ENCODE results near the gene IL16.

Gene IL16

DNA sequence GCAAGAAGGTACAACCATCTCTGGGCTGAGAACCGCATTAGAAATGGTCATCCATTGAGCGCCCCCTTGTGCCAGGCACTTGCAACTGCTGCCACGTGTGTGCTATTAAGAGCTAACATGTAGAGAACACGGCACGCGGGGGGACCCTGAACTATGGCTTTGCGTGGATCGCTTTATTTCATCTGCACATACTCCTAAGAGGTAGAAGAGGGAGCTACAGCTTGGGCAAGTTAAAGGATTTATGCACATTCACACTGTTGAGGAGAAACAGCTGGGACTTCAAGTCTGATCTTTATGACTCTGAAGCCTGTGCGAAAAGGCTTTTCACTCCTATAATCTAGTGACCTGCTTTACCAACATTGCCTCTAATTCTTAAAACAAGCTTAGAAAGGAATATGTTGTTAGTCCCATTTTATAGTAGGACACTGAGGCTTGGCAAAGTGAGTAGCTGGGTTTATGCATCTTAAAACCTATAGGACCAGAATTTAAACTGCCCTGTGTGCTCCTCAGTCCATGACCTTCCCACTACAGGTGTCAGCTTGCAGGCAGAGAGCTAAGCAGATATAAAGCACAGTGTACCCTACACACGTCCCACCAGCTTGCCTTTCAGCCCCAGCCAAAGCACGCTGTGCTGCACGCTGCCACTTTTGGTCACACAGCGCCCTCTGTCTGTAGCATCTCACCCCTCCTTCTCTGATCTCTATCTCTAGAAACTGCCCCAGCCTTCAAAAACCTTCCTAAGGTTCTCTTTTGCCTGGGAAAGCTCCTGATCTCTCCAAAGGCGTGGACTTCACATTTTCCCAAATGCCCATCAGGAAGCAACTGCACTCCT, 69.5 kb downstream of the IL16 start:
- H3K79me2 ChIP-seq (ENCODE audit: insufficient read depth, low read depth) = no peaks in the 10 kb centered on the region
- H3K27me3 ChIP-seq (ENCODE audit: insufficient read depth, low read depth) = no peaks in the 10 kb centered on the region
- no peak overlapping the region for H3K4me3 ChIP-seq (IDR thresholded peaks at IDR 0.05; ENCODE audit: insufficient read depth, low read depth, low read length)
- peak overlapping the region; percentile 64 for H3K27ac ChIP-seq
- H3K4me2 ChIP-seq = peak overlapping the region; percentile 88
- peaks cover 18% of the 10 kb centered on the region for H3K4me1 ChIP-seq (ENCODE audit: low read depth, poor library complexity, severe bottlenecking)
- H3K36me3 ChIP-seq (ENCODE audit: insufficient read depth) = no peaks in the 10 kb centered on the region
- TF ChIP-seq, protein P1, sequence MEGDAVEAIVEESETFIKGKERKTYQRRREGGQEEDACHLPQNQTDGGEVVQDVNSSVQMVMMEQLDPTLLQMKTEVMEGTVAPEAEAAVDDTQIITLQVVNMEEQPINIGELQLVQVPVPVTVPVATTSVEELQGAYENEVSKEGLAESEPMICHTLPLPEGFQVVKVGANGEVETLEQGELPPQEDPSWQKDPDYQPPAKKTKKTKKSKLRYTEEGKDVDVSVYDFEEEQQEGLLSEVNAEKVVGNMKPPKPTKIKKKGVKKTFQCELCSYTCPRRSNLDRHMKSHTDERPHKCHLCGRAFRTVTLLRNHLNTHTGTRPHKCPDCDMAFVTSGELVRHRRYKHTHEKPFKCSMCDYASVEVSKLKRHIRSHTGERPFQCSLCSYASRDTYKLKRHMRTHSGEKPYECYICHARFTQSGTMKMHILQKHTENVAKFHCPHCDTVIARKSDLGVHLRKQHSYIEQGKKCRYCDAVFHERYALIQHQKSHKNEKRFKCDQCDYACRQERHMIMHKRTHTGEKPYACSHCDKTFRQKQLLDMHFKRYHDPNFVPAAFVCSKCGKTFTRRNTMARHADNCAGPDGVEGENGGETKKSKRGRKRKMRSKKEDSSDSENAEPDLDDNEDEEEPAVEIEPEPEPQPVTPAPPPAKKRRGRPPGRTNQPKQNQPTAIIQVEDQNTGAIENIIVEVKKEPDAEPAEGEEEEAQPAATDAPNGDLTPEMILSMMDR (conservative IDR thresholded peaks at IDR 0.05; ENCODE audit: low read depth, low read length) = peak; percentile 83
- H3K9ac ChIP-seq = peak overlapping the region; percentile 72
- H4K20me1 ChIP-seq (ENCODE audit: insufficient read depth) = no peaks in the 10 kb centered on the region
- H2AFZ ChIP-seq (ENCODE audit: low read depth) = peak overlapping the region; percentile 97

DNA sequence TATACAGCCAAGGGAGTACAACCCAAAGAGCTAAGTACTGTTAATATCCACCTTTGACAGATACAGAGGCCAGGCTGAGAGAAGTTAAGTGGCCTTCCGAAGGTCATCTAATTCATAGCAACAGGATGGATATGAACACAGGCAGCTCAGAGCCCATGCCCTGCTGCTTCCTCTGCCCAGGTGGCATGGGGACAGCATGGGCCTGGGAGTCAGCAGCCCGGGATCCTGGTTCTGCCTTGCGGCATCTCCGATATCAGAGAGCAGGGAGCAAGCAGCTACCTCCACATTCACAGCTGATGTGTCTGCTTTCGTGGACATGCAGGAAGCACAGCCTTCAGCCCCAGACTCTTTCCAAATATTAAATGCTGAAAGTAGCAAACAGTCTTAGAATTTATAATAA, 71.7 kb downstream of the IL16 start:
- TF ChIP-seq, protein P1 (conservative IDR thresholded peaks at IDR 0.05; ENCODE audit: low read depth, low read length) = no peak

DNA sequence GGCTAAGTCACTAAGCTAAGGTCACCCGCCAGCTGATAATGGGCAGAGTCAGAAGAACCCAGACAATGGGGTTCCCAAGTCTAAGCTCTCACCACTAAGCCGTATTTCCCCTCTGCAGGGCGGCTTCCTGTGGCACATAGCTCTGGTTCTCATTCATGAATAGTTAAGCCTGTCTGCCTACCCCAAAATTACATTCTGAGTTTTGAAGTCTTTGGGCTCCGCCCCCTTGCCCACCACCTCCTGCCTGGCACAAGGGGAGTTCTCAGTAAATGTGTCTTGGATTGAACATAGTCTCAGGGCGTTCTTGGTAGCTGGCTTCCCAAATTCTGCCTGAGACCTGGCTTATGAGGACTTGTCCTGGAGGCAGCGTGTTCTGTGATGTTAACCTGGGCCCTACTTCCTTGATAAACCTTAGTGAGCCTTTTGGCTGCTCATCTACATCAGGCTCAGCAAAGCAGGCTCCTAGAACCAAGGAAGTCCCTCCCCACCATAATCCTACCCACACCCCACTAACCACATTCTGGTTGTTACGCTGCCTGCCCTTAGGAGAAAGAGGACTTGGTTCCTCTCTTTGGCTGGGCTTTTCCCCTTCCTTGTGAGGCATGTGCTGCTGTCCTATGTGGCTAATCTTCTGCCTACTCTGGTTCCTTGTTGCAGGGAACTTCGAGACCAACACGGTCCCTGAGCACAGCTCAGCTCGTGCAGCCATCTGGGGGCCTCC, 72.4 kb downstream of the IL16 start:
- Histone ChIP-seq H3K27ac (no peak overlapping the region), H2AFZ (ENCODE audit: low read depth) (no peak overlapping the region), H3K4me1 (ENCODE audit: low read depth, poor library complexity, severe bottlenecking) (peaks cover 18% of the 10 kb centered on the region), H3K79me2 (ENCODE audit: insufficient read depth, low read depth) (no peaks in the 10 kb centered on the region), H3K4me3 (IDR thresholded peaks at IDR 0.05; ENCODE audit: insufficient read depth, low read depth, low read length) (no peak overlapping the region), H3K27me3 (ENCODE audit: insufficient read depth, low read depth) (no peaks in the 10 kb centered on the region), H4K20me1 (ENCODE audit: insufficient read depth) (no peaks in the 10 kb centered on the region), H3K9ac (no peak overlapping the region), H3K4me2 (no peak overlapping the region), H3K36me3 (ENCODE audit: insufficient read depth) (no peaks in the 10 kb centered on the region)
- TF ChIP-seq, protein P1 (conservative IDR thresholded peaks at IDR 0.05; ENCODE audit: low read depth, low read length) = no peak

More for the DNA sequence above, 71.7 kb downstream of the IL16 start:
- Histone ChIP-seq H3K4me3 (IDR thresholded peaks at IDR 0.05; ENCODE audit: insufficient read depth, low read depth, low read length) (no peak overlapping the region), H3K79me2 (ENCODE audit: insufficient read depth, low read depth) (no peaks in the 10 kb centered on the region), H3K9ac (no peak overlapping the region), H3K4me2 (no peak overlapping the region), H2AFZ (ENCODE audit: low read depth) (no peak overlapping the region), H3K27ac (no peak overlapping the region), H4K20me1 (ENCODE audit: insufficient read depth) (no peaks in the 10 kb centered on the region), H3K36me3 (ENCODE audit: insufficient read depth) (no peaks in the 10 kb centered on the region), H3K27me3 (ENCODE audit: insufficient read depth, low read depth) (no peaks in the 10 kb centered on the region), H3K4me1 (ENCODE audit: low read depth, poor library complexity, severe bottlenecking) (peaks cover 18% of the 10 kb centered on the region)

DNA sequence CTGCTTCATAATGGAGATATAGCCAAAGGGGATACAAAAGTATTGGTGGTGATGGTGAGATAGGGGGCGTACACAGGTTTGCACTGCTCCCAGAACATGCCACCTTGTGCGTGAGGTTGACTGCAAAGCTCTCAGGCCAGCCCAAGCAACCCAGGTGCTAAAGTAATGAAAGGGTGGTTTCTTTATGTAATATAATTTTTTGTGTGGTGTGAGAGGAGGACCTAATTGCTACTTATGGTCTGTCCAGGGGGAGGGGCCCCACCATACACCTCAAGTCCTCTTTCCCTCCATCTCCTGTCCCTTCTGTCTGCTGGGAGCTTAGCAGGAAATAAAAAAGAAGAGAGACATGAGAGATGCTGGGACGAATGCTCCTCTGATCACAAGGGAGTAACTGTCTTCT, 73.5 kb downstream of the IL16 start:
- TF ChIP-seq, protein P1 (conservative IDR thresholded peaks at IDR 0.05; ENCODE audit: low read depth, low read length) = no peak
- H3K9ac ChIP-seq = no peak overlapping the region
- no peaks in the 10 kb centered on the region for H3K79me2 ChIP-seq (ENCODE audit: insufficient read depth, low read depth)
- no peak overlapping the region for H3K4me2 ChIP-seq
- H4K20me1 ChIP-seq (ENCODE audit: insufficient read depth) = no peaks in the 10 kb centered on the region
- no peaks in the 10 kb centered on the region for H3K36me3 ChIP-seq (ENCODE audit: insufficient read depth)
- peaks cover 17% of the 10 kb centered on the region for H3K4me1 ChIP-seq (ENCODE audit: low read depth, poor library complexity, severe bottlenecking)
- H3K27me3 ChIP-seq (ENCODE audit: insufficient read depth, low read depth) = no peaks in the 10 kb centered on the region
- no peak overlapping the region for H3K4me3 ChIP-seq (IDR thresholded peaks at IDR 0.05; ENCODE audit: insufficient read depth, low read depth, low read length)
- H3K27ac ChIP-seq = no peak overlapping the region
- no peak overlapping the region for H2AFZ ChIP-seq (ENCODE audit: low read depth)
